HG03521 (cell line): ENCODE measurements around the gene TMEM132E.

Experiments used
- ATAC-seq: cut with Tn5 transposase; IDR thresholded peaks from one replicate; pipeline ENCODE4 v1.9.1; 2021; ENCODE audit warnings: mild to moderate bottlenecking, moderate library complexity; ENCODE audit not compliant: unreplicated experiment

TMEM132E gene

DNA sequence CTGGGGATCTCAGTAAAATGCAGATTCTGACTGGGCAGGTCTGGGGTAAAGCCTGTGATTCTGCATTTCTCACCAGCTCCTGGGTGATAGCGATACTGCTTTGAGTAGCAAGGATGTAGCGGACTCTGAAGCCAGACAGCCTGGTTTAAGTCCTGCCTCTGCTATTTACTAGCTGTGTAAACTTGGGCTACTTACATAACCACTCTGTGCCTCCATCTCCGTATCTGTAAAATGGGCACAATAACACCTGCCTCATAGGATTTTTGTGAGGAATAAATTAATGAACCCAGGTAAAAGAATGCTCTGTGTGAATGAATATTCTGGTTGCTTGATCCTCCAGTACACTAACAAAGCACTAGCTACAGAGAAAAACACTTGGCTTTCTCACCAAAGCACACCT is 54.4 kb downstream of the TMEM132E start:
- ATAC-seq: no peak

- ATAC-seq: no peak
Observed at GRCh38 chr17:34634551-34635160, 55.3 kb downstream of the TMEM132E start.

DNA sequence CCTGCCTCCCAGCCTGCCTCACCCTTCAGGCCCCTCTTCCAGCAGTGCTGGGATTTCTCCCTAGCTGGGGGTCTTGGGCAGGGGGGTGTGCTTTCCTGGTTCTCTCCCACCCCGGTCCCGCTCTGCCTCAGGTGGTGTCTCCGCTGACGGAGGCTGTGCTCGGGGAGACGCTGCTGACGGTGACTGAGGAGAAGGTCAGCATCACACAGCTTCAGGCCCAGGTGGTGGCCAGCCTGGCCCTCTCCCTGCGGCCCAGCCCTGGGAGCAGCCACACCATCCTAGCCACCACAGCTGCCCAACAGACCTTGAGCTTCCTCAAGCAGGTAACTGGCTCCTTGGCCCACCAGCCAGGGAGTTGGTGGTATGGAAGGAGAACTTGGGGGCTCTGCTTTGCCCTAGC is 56.5 kb downstream of the TMEM132E start:
- no peak for ATAC-seq

GRCh38 chr17:34637041-34637547 is 57.7 kb downstream of the TMEM132E start:
- ATAC-seq: no peak

GRCh38 chr17:34637548-34638525 is 58.5 kb downstream of the TMEM132E start:
- ATAC-seq: peak; percentile 66

GRCh38 chr17:34638526-34639260 is 59.3 kb downstream of the TMEM132E start:
- no peak for ATAC-seq

GRCh38 chr17:34639706-34640425 is 60.5 kb downstream of the TMEM132E start:
- no peak for ATAC-seq

DNA sequence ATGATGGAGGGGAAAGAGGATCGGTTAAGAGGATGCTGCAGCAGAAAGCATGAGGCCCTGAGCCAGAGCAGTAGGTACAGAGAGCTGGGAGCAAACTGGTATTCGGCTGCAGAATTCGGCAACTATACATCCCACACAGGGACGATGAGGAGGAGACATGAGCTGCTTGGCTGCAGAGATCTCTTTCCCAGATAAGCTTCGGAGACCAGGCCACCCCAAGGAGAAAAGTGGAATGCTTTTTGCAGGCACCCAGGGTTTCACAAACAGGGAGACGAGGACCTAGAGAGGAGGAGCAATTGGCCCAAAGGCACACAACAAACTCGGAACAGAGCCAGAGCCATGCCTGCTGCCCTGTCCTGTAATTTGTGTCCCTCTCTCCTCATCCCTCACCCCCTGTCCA is 62.0 kb downstream of the TMEM132E start:
- no peak for ATAC-seq

GRCh38 chr17:34644941-34645550 is 65.7 kb downstream of the TMEM132E start:
- ATAC-seq: no peak

GRCh38 chr17:34645594-34645993 is 66.2 kb downstream of the TMEM132E start:
- no peak for ATAC-seq

GRCh38 chr17:34647511-34647910 is 68.1 kb downstream of the TMEM132E start:
- no peak for ATAC-seq

- ATAC-seq: no peak
Observed at GRCh38 chr17:34650051-34650750, 70.8 kb downstream of the TMEM132E start.

DNA sequence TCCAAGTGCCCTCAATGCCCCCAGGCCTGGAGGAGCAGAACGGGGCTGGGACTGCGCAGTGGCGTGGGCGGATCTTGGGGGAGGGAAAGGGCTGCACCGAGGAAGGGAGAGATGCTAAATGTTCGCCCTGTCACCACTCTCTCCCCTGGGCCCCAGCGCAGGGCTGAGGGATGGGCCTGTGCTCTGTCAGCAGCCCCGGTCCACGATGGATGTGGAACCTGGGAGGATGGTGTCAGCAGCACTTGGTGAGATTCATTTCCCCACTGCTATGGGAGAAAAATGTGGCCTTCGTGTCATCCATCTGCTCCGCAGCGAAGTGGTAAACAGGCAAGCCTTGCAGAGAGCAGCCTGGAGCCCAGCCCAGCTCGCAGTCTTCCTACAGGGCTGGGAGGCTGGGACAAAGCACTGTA is 72.0 kb downstream of the TMEM132E start:
- ATAC-seq: no peak

- ATAC-seq: no peak
Observed at GRCh38 chr17:34652021-34652555, 72.7 kb downstream of the TMEM132E start.

- no peak for ATAC-seq
Observed at GRCh38 chr17:34653511-34653910, 74.1 kb downstream of the TMEM132E start.

- no peak for ATAC-seq
Observed at GRCh38 chr17:34654276-34654880, 75.0 kb downstream of the TMEM132E start.

DNA sequence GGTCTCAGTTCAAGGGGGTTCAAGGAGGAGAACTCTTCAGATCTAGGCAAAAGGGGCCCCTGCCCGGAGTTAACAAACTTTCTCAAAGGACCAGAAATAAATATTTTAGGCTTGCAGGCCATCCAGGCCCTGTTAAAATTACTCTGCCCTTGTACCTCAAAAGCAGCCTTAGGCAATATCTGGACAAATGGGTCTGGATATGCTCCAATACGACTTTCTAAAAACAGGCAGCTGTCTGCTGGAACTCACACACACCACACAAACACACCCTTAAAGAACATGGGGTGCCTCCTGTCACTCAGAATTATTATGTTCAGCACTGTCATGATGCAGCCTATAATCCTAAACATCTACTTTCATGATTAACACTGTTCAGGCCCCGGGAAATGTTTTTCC is 75.5 kb downstream of the TMEM132E start:
- ATAC-seq: no peak

DNA sequence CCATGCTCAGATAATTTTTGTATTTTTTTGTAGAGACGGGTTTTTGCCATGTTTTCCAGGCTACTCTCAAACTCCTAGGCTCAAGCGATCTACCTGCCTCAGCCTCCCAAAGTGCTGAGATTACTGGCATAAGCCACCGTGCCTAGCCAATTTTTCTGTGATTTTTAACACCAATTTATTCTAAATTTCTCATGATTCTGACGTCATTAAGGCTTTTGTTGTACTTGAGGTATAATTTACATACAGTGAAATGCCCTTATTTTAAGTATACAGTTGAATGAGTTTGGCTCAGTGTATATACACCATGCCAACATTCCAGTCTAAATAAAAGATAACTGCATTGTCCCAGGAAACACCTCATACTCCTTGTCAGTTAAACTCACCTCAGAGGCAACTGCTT is 77.4 kb downstream of the TMEM132E start:
- no peak for ATAC-seq
